ENCODE data around the gene TMEM26.

- no peak for TF ChIP-seq CTCF (IDR thresholded peaks at IDR 0.05)
- TF ChIP-seq POLR2A (IDR thresholded peaks at IDR 0.05), result no peak
Observed at GRCh38 chr10:61451357-61451756, 1.8 kb downstream of the TMEM26 start.

Data from Peyer's patch (tissue), 4 donors.